Measurements from ENCODE around the gene RAD54L.

- TF ChIP-seq CTCF (conservative IDR thresholded peaks at IDR 0.05) = no peak
- TF ChIP-seq ZFX (IDR thresholded peaks at IDR 0.05) = no peak
Measured at GRCh38 chr1:46210561-46210960, 37.0 kb upstream of the RAD54L start.
